Mucosa of descending colon (tissue), 3 donors: ENCODE results near the gene CCL24. TPM values are rescaled to one million over a fixed set of nuclear protein-coding genes. Genes with fewer than 3 reads are reported as not detected.
"Not testable (repeated sequence)": the region's sequence is repeated elsewhere in the genome, so short reads cannot be mapped to it uniquely, and the experiment has no call there.

Experiments
- ATAC-seq: fragments of 200-7000 bp; cut with Tn5 transposase; one replicate; pipeline ENCODE4 v1.9.1; 2020; ENCODE audit warnings: mild to moderate bottlenecking, moderate library complexity
- DNase-seq, 3 donors: peaks; one replicate each; pipeline ENCODE4 v3.0.0-alpha.2; 2020
- H3K36me3 ChIP-seq: fragments of 200-600 bp; one replicate; pipeline ENCODE4 v1.8.0; 2021; ENCODE audit warnings: low read depth, mild to moderate bottlenecking
- H3K4me1 ChIP-seq: fragments of 200-600 bp; one replicate; pipeline ENCODE4 v1.8.0; 2021; ENCODE audit warnings: low read depth, mild to moderate bottlenecking
- H3K4me3 ChIP-seq: fragments of 200-600 bp; one replicate; pipeline ENCODE4 v1.8.0; 2021; ENCODE audit warnings: mild to moderate bottlenecking
- H3K9me3 ChIP-seq: fragments of 200-600 bp; one replicate; pipeline ENCODE4 v1.8.0; 2021; ENCODE audit warnings: mild to moderate bottlenecking
- intact Hi-C, 2 donors: fragments of 100-400 bp; cut with DNase I in 1 of 2; cut with micrococcal nuclease in 1 of 2; formaldehyde crosslinking; loops; one replicate each; pipeline versions ENCODE4 v1.11.0 to v1.11.1; 2022; cut with DNase I, micrococcal nuclease
- total RNA-seq, 3 donors: library from RNA; stranded (reverse); fragmentation: NEBNext Ultra II Directional in 2 of 3; extraction: Animal tissue kit (Norgen Biotek cat#: 25700) in 2 of 3; gene quantifications; one replicate each; pipeline versions ENCODE4 v1.2.1 to v1.2.4, GENCODE V29; 2021 to 2023
- TF ChIP-seq, protein P1 (sequence below): fragments of 200-600 bp; IDR thresholded peaks from one replicate; pipeline ENCODE4 v1.8.0; 2022; ENCODE audit warnings: antibody characterized with exemption, mild to moderate bottlenecking
- donor health status: DM: no; HTN: no; CAD: no; lungs with moderate emphysema.
- donor health status: DM: no; HTN: no; CAD: no.
- donor health status: DM: no; HTN: yes; CAD: no.

The CCL24 gene
- total RNA-seq, 3 donors from 2014 or later = 3.4 to 25.6 (median 6.9) TPM

DNA sequence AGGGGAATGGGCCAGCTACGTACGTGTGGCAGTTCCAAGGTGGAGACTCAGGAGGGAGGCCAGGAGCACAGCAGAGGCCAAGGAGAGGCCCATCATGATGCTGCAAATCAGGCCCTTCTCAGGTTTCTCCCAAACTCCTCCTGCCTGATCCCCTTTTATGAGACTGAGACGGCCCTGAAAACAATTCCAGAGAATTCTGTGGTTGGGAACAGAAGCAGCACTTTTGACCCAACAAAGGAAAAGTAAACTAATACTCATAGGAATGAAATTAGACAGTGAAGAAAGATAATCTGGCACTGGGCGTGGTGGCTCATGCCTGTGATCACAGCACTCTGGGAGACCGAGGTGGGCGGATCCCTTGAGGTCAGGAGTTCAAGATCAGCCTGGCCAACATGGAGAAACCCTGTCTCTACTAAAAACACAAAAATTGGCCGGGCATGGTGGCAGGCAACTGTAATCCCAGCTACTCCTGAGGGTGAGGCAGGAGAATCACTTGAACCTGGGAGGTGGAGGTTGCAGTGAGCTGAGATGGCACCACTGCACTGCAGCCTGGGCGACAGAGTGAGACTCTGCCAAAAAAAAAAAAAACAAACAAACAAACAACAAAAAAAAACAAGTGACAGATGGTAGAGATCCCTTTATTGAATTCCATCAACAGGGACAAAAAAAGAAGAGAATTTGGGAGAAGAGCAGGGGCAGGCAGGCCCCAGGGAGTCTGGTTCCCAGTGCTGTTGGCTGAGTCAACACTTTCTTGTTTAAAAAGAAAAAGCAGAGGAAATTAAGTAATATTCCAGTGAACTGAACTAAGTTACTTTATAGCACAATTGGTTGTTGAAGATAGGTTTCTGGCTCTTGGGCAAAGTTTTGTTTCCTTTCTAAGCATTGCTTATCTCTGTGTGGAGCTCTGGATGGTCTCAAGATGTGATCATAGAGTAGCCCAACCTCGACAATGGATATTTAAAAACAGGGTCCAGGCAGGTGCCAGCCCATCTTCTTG is 41.2 kb downstream of the CCL24 start, which contains the start of gene CCL26:
TSS of gene CCL26 (minus strand) at position 131 of the 997 bp plus-strand sequence. CDS start at position 96, 35 bp downstream.
- Histone ChIP-seq H3K4me3 (no peak within 1 kb of the TSS), H3K4me1 (peaks cover 4% of the 10 kb centered on the region), H3K36me3 (no peaks in the 10 kb centered on the region), H3K9me3 (no peaks in the 10 kb centered on the region)
- ATAC-seq (peak; percentile 54), DNase-seq (peak in 1 of 3 donors; percentile 38)
- TF ChIP-seq, protein P1, sequence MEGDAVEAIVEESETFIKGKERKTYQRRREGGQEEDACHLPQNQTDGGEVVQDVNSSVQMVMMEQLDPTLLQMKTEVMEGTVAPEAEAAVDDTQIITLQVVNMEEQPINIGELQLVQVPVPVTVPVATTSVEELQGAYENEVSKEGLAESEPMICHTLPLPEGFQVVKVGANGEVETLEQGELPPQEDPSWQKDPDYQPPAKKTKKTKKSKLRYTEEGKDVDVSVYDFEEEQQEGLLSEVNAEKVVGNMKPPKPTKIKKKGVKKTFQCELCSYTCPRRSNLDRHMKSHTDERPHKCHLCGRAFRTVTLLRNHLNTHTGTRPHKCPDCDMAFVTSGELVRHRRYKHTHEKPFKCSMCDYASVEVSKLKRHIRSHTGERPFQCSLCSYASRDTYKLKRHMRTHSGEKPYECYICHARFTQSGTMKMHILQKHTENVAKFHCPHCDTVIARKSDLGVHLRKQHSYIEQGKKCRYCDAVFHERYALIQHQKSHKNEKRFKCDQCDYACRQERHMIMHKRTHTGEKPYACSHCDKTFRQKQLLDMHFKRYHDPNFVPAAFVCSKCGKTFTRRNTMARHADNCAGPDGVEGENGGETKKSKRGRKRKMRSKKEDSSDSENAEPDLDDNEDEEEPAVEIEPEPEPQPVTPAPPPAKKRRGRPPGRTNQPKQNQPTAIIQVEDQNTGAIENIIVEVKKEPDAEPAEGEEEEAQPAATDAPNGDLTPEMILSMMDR = no peak
- intact Hi-C loops = no loop called here

DNA sequence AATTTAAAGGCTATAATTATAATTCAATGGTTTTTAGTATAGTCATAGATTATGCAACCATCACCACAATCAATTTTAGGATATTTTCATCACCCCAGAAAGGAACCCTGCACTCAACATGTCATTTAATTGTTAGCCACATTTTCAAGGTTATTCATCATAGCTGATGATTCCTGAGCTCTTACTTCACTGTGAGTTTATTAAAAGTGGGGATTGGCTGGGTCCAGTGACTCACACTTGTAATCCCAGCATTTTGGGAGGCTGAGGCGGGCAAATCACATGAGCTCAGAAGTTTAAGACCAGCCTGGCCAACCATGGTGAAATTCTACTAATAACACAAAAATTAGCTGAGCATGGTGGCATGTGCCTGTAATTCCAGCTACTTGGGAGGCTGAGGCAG is 42.4 kb downstream of the CCL24 start:
- ATAC-seq (no peak), DNase-seq (no peak)
- intact Hi-C loops = no loop called here
- H3K4me1 ChIP-seq = no peaks in the 10 kb centered on the region
- H3K36me3 ChIP-seq = no peaks in the 10 kb centered on the region
- no peaks in the 10 kb centered on the region for H3K9me3 ChIP-seq
- TF ChIP-seq, protein P1 = no peak
- H3K4me3 ChIP-seq = no peak overlapping the region

DNA sequence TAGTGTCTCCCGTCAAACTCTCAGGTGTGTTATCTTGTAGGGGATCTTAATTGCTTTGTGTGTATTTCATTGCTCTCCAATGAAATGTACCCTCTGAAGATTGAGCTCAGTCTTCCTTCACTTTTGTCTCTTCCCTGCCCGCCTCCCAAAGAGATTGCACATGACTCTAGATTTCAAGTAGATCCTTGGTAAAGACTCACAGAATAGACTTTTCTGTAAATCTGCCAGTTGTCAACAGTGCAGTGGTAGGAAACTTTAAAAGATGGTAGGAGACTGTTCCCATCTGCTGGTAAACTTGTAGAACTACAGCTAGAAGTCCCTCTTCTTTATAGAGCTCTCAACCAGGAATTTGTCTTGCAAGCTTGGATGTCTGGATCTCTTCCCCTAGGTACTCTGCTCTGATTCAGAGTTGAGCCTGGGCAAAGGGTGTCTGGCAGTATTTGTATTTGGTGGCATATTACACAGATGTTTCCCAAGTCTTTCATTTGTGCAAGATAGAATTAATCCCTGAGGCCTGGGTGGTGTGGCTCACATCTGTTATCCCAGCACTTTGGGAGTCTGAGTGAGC is 51.2 kb downstream of the CCL24 start:
- Histone ChIP-seq H3K36me3 (no peaks in the 10 kb centered on the region), H3K9me3 (no peaks in the 10 kb centered on the region), H3K4me1 (no peaks in the 10 kb centered on the region), H3K4me3 (no peak overlapping the region)
- DNase-seq (no peak), ATAC-seq (peak; percentile 89)
- intact Hi-C loops = no loop called here
- TF ChIP-seq, protein P1 = peak; percentile 53

DNA sequence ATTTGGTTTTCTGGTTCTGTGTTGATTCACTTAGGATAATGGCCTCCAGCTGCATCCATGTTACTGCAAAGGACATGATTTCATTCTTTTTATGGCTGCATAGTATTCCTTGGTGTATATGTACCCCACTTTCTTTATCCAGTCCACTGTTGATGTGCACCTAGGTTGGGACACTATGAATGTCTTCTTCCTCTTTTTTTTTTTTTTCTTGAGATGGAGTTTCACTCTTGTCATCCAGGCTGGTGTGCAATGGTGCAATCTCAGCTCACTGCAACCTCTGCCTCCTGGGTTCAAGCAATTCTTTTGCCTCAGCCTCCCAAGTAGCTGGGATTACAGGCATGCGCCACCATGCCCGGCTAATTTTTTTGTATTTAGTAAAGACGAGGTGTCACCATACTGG is 51.8 kb downstream of the CCL24 start:
- H3K36me3 ChIP-seq, H3K9me3 ChIP-seq, DNase-seq, ATAC-seq, intact Hi-C loops, H3K4me1 ChIP-seq, H3K4me3 ChIP-seq: not testable (repeated sequence)

Other genes with a start within 250 kb of the CCL24 start
- gene HIP1, start 74.9 kb downstream of the CCL24 start, total RNA-seq = 10 to 100 TPM in 1 of 3 donors, 1 to 10 TPM in 2; 5.7 to 14.2 (median 6.7) TPM
- gene CCL26, start 41.6 kb downstream of the CCL24 start, total RNA-seq = 1 to 10 TPM in 1 of 3 donors, under 1 TPM in 1, not detected in 1; 0.84 to 1.1 TPM
- gene RHBDD2, start 65.2 kb upstream of the CCL24 start, total RNA-seq = 10 to 100 TPM; 43.9 to 50.5 (median 47.3) TPM
- 100 to 1,000 TPM in 2 of 3 donors, 10 to 100 TPM in 1; 76.4 to 122 (median 118) TPM for gene POR, start 101.3 kb upstream of the CCL24 start, total RNA-seq
- 100 to 1,000 TPM in 1 of 3 donors, 10 to 100 TPM in 2; 75.6 to 138 (median 88.4) TPM for gene TMEM120A, start 180.8 kb upstream of the CCL24 start, total RNA-seq
- gene STYXL1, start 234.2 kb upstream of the CCL24 start, total RNA-seq = 10 to 100 TPM; 31.1 to 36.0 (median 33.7) TPM
- 100 to 1,000 TPM; 170 to 280 (median 246) TPM for gene MDH2, start 234.3 kb upstream of the CCL24 start, total RNA-seq